ENCODE measurements around the gene DAW1.
A peak's percentile ranks its signal among the peaks of the same experiment; 100 is the strongest.

Gene DAW1

DNA sequence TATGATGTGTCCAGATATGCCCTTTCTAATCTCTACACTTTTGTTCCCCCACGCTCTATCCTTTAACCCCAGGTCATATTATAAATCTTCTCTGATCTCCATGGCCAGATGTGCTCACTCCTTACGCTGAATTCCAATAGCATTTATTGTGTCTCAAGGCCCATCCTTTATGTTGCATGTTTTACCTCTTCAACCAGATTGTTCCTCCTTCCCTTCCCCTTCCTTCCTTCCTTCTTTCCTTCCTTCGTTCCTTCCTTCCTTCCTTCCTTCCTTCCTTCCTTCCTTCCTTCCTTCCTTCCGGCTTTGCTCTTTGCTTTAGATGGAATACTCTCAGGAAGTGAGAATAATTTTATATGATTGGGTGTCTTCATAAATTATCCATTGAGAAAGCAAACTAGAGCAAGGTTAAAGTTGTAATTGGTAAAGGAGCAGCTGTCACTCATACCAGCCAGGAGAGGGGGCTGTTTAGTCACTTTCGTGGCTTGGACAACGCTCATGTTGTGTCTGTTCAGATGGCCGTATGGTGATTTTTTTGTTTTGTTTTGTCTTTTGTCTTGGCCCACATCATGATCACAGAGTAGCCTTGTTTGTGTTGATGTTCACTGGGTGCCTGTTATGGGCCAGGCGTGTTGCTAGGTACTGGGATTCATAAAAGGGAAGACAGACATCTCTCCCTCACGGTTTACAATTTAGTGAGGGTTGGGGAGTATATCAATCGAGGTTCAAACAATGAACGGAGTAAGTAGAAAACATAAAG lies 68.0 kb downstream of the DAW1 start:
- peaks cover 9% of the 10 kb centered on the region; the same call in 1 of the 2 replicates for H3K36me3 ChIP-seq (ENCODE audit: insufficient read depth, low read length)
- H3K4me3 ChIP-seq, result peak overlapping the region; percentile 75
- H3K9ac ChIP-seq (ENCODE audit: insufficient read length), result peak overlapping the region; percentile 95
- peak; percentile 95 for DNase-seq (ENCODE audit: low read depth, low spot score)
- TF ChIP-seq FOXP2 (optimal IDR thresholded peaks at IDR 0.05; ENCODE audit: control extremely low read depth, extremely low read length, insufficient read depth) (no peak), EZH2 (IDR thresholded peaks at IDR 0.05) (no peak), POLR2AphosphoS5 (IDR thresholded peaks at IDR 0.05; ENCODE audit: borderline replicate concordance, low read depth, low read length) (peak; percentile 80; the same call in 1 of the 2 replicates)
- H3K9me3 ChIP-seq (ENCODE audit: low read depth, low read length), result peaks cover 5% of the 10 kb centered on the region; the same call in 1 of the 2 replicates
- H3K27ac ChIP-seq, result peak overlapping the region; percentile 100

DNA sequence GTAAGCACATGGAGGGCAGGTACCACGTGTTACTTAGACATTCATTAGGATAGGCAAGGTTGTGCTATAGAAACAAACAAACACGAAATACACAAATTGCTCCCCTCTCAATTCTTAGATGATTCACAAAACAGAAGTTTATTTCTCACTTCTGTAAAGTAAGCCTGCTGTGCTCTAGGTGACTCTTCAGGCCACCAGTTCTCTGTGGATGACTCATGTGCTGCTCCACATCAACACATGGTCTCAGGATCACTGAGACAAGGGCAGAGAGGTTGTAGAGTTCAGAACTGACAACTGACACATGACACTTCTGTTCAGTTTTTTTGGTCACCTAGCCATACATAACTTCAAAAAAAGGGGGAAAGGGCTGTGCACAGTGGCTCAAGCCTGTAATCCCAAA lies 70.6 kb downstream of the DAW1 start:
- DNase-seq (ENCODE audit: low read depth, low spot score), result no peak
- Histone ChIP-seq H3K27ac (peak overlapping the region; percentile 100), H3K4me3 (no peak overlapping the region), H3K9ac (ENCODE audit: insufficient read length) (peak overlapping the region; percentile 49), H3K36me3 (ENCODE audit: insufficient read depth, low read length) (peaks cover 9% of the 10 kb centered on the region), H3K9me3 (ENCODE audit: low read depth, low read length) (peaks cover 8% of the 10 kb centered on the region; the same call in 1 of the 2 replicates)
- TF ChIP-seq FOXP2 (optimal IDR thresholded peaks at IDR 0.05; ENCODE audit: control extremely low read depth, extremely low read length, insufficient read depth), result no peak
- no peak for TF ChIP-seq POLR2AphosphoS5 (IDR thresholded peaks at IDR 0.05; ENCODE audit: borderline replicate concordance, low read depth, low read length)
- TF ChIP-seq EZH2 (IDR thresholded peaks at IDR 0.05), result no peak

DNA sequence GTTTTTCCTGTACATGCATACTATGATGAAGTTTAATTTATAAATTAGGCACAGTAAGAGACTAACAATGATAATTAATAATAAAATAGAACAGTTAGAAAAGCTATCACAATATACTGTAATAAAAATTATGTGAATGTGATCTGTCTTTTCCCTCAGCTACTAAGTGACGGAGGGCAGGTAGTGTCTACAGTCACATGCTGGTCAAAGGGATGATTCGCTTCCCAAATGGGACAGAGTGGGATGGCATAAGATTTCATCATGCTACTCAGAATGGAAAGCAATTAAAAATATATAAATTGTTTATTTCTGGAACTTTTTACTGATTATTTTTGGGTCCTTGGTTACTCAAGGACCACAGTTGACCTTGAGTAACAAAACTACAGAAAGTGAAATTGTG lies 71.5 kb downstream of the DAW1 start:
- no peak for DNase-seq (ENCODE audit: low read depth, low spot score)
- H3K4me3 ChIP-seq, result no peak overlapping the region
- H3K9me3 ChIP-seq (ENCODE audit: low read depth, low read length), result peaks cover 8% of the 10 kb centered on the region; the same call in 1 of the 2 replicates
- peak overlapping the region; percentile 44; the same call in 1 of the 2 replicates for H3K27ac ChIP-seq
- H3K36me3 ChIP-seq (ENCODE audit: insufficient read depth, low read length), result peaks cover 9% of the 10 kb centered on the region
- TF ChIP-seq EZH2 (IDR thresholded peaks at IDR 0.05) (no peak), POLR2AphosphoS5 (IDR thresholded peaks at IDR 0.05; ENCODE audit: borderline replicate concordance, low read depth, low read length) (no peak), FOXP2 (optimal IDR thresholded peaks at IDR 0.05; ENCODE audit: control extremely low read depth, extremely low read length, insufficient read depth) (no peak)
- H3K9ac ChIP-seq (ENCODE audit: insufficient read length), result no peak overlapping the region

DNA sequence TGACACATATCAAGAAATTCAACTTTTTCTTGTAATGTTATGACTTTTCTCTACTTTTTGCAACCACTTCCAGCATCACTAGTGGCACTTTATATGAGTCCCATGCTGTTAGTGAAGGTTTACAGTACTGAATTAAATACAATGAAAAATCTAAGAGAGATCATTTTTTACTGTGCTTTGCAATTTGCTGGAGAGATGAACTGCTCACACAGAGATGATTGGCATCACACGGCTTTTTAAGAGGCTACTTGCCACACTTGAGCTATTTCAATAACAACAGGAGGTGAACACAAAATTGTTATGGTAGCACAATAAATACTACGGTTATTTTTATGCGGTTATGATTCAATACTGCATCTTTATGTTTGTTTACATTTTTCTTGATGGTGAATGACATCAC lies 88.9 kb downstream of the DAW1 start:
- Histone ChIP-seq H3K27ac (no peak overlapping the region), H3K9ac (ENCODE audit: insufficient read length) (no peak overlapping the region), H3K9me3 (ENCODE audit: low read depth, low read length) (no peaks in the 10 kb centered on the region), H3K36me3 (ENCODE audit: insufficient read depth, low read length) (no peaks in the 10 kb centered on the region), H3K4me3 (no peak overlapping the region)
- TF ChIP-seq EZH2 (IDR thresholded peaks at IDR 0.05), result no peak
- no peak for TF ChIP-seq POLR2AphosphoS5 (IDR thresholded peaks at IDR 0.05; ENCODE audit: borderline replicate concordance, low read depth, low read length)
- no peak for TF ChIP-seq FOXP2 (optimal IDR thresholded peaks at IDR 0.05; ENCODE audit: control extremely low read depth, extremely low read length, insufficient read depth)
- no peak for DNase-seq (ENCODE audit: low read depth, low spot score)

DNA sequence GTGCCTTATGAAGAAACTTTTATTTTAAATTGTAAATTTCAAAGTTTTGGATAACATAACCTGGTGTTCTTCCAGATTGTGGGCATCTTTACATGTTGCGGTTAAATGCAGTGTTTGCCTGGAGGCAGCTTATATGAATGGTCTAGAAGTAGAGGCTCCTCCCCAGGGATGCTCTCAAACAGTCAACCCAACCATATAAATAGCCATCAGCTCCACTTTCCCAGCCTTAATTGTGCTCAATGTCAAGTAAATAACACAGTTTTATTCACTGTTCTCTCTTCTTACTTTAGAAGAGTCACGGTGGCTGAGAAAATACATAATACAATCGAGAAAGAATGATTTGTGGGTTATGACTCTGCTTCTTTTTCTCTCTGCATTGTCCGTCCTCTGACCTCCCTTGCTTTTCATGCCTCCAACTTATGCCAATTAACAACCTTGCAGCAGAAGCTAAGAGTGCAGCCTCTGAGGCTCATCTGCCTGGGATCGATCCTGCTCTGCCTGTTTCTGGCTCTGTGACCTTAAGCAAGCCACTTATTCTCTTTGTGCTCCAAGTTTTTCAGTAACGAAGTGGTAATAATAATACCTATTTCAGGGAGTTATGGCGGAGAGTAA lies 100.3 kb downstream of the DAW1 start:
- H3K9ac ChIP-seq (ENCODE audit: insufficient read length), result no peak overlapping the region
- no peaks in the 10 kb centered on the region for H3K9me3 ChIP-seq (ENCODE audit: low read depth, low read length)
- TF ChIP-seq POLR2AphosphoS5 (IDR thresholded peaks at IDR 0.05; ENCODE audit: borderline replicate concordance, low read depth, low read length), result no peak
- no peak for TF ChIP-seq EZH2 (IDR thresholded peaks at IDR 0.05)
- no peak for TF ChIP-seq FOXP2 (optimal IDR thresholded peaks at IDR 0.05; ENCODE audit: control extremely low read depth, extremely low read length, insufficient read depth)
- DNase-seq (ENCODE audit: low read depth, low spot score), result no peak
- H3K36me3 ChIP-seq (ENCODE audit: insufficient read depth, low read length), result no peaks in the 10 kb centered on the region
- H3K4me3 ChIP-seq, result no peak overlapping the region
- H3K27ac ChIP-seq, result no peak overlapping the region

DNA sequence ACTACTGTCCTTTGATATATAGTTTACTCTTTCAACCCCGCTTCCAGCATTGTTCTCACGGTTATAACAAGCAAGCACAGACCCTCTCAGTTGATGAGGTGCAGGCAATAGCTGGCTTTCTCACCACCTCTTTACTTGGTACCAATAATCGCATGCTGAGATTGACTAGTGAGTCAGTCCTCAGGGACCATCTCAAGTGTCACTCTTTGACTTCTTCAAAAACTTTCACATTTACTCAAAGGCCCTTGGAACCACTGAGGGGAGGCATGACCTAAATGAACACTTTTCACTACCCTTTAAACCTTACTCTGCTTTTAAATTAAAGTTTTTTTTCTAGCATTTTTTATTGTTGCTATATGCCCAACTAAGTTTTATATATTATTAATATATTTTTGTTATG lies 101.8 kb downstream of the DAW1 start:
- Histone ChIP-seq H3K4me3 (no peak overlapping the region), H3K9me3 (ENCODE audit: low read depth, low read length) (no peaks in the 10 kb centered on the region), H3K9ac (ENCODE audit: insufficient read length) (no peak overlapping the region), H3K36me3 (ENCODE audit: insufficient read depth, low read length) (no peaks in the 10 kb centered on the region), H3K27ac (no peak overlapping the region)
- no peak for TF ChIP-seq POLR2AphosphoS5 (IDR thresholded peaks at IDR 0.05; ENCODE audit: borderline replicate concordance, low read depth, low read length)
- TF ChIP-seq EZH2 (IDR thresholded peaks at IDR 0.05), result no peak
- TF ChIP-seq FOXP2 (optimal IDR thresholded peaks at IDR 0.05; ENCODE audit: control extremely low read depth, extremely low read length, insufficient read depth), result no peak
- no peak for DNase-seq (ENCODE audit: low read depth, low spot score)
